ENCODE data around the gene ANKRD33.

ANKRD33 gene

DNA sequence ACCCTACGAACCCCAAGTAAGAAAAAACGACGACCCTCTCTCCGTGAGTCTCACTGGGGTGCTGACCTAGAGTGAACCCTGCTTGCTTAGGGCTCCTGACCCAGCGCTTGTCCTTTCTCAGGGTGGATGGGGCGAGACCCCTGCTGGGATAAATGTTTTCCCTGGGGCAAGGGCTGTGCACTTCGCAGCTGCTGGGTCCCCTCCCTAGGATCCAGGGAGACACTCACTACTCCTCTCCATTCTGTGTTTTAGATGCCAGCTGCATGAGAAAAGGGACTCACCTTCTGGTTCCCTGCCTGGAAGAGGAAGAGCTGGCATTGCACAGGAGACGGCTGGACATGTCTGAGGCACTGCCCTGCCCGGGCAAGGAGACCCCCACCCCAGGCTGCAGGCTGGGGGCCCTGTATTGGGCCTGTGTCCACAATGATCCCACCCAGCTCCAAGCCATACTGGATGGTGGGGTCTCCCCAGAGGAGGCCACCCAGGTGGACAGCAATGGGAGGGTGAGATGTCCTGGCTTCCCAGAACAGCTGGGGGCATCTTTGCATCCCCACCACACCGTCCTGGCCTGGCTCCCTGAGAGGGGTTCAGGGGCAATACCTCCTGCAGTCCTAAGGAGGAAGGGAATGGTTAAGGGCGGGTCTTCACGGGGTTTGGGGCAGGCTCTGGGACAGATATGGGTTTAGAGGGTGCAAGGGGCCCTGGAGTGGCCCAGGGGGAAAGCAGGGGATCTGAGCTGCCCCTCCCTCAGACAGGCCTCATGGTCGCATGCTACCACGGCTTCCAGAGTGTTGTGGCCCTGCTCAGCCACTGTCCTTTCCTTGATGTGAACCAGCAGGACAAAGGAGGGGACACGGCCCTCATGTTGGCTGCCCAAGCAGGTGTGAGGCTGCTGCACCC is 663 bp downstream of the ANKRD33 start:
- no peak overlapping the region for H3K4me3 ChIP-seq (ENCODE audit: low read depth, low read length)
- DNase-seq (ENCODE audit: low read depth), result no peak
- TF ChIP-seq, protein P1, sequence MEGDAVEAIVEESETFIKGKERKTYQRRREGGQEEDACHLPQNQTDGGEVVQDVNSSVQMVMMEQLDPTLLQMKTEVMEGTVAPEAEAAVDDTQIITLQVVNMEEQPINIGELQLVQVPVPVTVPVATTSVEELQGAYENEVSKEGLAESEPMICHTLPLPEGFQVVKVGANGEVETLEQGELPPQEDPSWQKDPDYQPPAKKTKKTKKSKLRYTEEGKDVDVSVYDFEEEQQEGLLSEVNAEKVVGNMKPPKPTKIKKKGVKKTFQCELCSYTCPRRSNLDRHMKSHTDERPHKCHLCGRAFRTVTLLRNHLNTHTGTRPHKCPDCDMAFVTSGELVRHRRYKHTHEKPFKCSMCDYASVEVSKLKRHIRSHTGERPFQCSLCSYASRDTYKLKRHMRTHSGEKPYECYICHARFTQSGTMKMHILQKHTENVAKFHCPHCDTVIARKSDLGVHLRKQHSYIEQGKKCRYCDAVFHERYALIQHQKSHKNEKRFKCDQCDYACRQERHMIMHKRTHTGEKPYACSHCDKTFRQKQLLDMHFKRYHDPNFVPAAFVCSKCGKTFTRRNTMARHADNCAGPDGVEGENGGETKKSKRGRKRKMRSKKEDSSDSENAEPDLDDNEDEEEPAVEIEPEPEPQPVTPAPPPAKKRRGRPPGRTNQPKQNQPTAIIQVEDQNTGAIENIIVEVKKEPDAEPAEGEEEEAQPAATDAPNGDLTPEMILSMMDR (IDR thresholded peaks at IDR 0.05; ENCODE audit: control insufficient read depth, extremely low read depth, insufficient read depth), result no peak

DNA sequence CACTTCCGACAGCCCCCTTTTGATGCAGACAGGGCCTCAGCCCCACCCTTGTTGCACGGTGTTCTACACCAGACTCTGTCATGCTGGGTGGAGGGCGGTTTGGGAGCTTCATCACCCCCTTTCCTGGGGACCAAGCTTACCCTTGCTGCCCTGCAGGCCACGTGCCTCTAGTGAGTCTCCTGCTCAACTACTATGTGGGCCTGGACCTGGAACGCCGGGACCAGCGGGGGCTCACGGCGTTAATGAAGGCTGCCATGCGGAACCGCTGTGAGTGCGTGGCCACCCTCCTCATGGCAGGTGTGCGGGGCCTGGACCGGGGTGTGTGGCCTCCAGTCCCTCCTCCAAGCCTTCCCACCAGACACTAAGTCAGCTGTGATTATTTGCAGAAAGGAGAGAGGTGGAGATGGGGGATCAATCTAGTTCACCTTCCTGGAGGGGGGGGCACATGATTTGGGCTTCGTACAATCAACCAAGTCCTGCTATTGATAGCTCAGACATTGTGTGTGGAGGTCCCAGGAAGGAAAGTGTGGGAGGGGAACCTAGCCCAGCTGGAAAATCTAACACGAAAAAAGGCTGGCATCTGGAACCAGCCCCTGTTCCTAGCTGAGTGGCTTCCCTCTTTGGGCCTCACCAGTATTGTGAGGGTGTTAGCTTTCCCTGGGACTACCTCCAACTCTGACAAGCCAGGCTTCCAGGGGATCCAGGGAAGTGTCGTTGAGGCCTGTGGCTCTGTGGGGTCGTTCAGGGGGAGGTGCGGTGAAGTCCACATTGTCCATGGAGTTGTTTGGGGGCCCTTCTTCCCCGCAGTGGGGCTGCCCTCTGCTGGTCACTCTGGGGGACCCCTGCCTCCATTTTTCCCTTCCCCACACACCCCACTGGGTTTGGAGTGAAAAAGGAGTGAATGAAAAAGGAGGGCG is 1.6 kb downstream of the ANKRD33 start:
- DNase-seq (ENCODE audit: low read depth), result no peak
- TF ChIP-seq, protein P1 (IDR thresholded peaks at IDR 0.05; ENCODE audit: control insufficient read depth, extremely low read depth, insufficient read depth), result no peak
- H3K4me3 ChIP-seq (ENCODE audit: low read depth, low read length), result no peak overlapping the region

DNA sequence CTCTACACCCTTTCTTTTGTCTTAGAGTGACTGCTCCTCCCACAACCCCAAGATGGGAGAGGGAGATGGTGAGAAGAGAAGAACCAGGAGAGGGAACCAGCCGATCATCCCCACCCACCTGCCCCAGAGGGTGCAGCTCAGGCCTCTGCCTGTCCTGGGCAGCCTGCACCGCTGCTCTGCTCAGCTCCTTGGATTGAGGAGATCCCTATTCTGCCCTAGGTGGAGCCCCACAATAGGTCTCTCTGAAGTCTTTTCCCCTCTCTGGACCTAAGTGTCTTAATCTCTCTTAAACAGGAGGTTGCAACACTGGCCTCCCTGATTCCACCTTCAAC is 2.2 kb downstream of the ANKRD33 start:
- DNase-seq (ENCODE audit: low read depth), result no peak
- no peak overlapping the region for H3K4me3 ChIP-seq (ENCODE audit: low read depth, low read length)
- TF ChIP-seq, protein P1 (IDR thresholded peaks at IDR 0.05; ENCODE audit: control insufficient read depth, extremely low read depth, insufficient read depth), result no peak

DNA sequence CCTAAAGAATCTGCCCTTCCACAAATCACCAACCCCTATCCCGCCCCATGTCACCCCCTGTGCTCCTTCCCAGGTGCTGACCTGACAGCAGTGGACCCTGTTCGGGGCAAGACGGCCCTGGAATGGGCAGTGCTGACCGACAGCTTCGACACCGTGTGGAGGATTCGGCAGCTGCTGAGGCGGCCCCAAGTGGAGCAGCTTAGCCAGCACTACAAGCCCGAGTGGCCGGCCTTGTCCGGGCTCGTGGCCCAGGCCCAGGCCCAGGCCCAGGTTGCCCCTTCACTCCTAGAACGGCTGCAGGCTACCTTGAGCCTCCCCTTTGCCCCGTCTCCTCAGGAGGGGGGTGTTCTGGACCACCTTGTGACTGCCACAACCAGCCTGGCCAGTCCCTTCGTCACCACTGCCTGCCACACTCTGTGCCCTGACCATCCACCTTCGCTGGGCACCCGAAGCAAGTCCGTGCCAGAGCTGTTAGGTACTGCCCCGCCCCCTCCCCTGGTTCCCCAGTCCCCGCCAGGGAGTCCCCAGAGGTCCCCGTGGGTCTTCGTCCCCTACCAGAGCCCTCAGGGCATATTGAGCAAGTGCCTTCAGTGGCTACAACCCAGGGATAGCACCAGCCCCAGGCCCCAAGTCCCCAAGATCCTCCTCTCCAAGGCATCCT is 2.7 kb downstream of the ANKRD33 start:
- no peak for DNase-seq (ENCODE audit: low read depth)
- TF ChIP-seq, protein P1 (IDR thresholded peaks at IDR 0.05; ENCODE audit: control insufficient read depth, extremely low read depth, insufficient read depth), result no peak
- H3K4me3 ChIP-seq (ENCODE audit: low read depth, low read length), result no peak overlapping the region

DNA sequence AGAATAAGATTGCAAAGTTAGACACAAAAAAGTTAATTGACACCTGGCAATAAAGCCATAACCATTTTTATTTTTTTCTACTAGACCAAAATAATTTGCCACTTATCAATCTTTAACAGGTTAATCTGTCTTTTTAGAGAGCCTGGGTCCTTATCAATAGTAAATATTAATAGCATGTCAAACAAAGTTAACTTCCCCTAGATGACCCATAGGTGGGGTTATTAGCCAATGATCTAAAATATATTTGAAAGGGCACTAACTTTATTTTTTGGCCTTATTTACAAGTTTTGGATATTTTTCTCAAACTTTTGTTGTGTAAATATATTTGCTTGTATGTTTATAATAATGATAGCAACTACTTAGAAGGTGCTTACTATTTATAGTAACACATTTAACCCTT is 3.9 kb downstream of the ANKRD33 start:
- H3K4me3 ChIP-seq (ENCODE audit: low read depth, low read length), result no peak overlapping the region
- DNase-seq (ENCODE audit: low read depth), result no peak
- TF ChIP-seq, protein P1 (IDR thresholded peaks at IDR 0.05; ENCODE audit: control insufficient read depth, extremely low read depth, insufficient read depth), result peak; percentile 31; the same call in 1 of the 2 replicates

DNA sequence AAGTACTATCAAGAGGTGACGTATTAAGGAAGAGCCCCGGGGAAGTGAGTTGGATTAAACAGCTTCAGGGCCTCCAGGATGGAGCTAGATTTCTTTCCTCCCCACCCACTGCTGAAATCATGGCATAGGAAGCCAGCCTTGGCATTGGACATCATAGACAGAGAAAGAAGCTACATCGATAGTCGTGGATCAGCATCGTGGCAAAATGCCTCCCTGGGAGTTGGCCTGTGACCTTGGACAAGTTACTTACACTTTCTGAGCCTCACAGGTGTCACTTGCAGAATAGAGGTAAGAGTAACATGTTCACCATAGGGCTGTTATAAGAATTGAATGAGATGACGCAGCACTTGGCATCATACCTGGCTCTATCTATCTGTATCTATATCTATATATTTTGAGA is 5.9 kb downstream of the ANKRD33 start:
- DNase-seq (ENCODE audit: low read depth), result no peak
- no peak overlapping the region for H3K4me3 ChIP-seq (ENCODE audit: low read depth, low read length)
- TF ChIP-seq, protein P1 (IDR thresholded peaks at IDR 0.05; ENCODE audit: control insufficient read depth, extremely low read depth, insufficient read depth), result no peak

Measured in LNCaP clone FGC (cell line).